Mesothelial cell of epicardium (in vitro differentiated cells): ENCODE data around the gene CDKL4. TPM values are rescaled to one million over a fixed set of nuclear protein-coding genes. Genes with fewer than 3 reads are reported as not detected.
"Not testable (repeated sequence)": the region's sequence is repeated elsewhere in the genome, so short reads cannot be mapped to it uniquely, and the experiment has no call there.

ENCODE experiments used
- DNase-seq, 2 experiments: peaks; one replicate each; pipeline ENCODE4 v3.0.0; 2021; ENCODE audit warnings: low spot score in 2 of 2; ENCODE audit not compliant: unreplicated experiment in 2 of 2
- H3K27ac Mint-ChIP-seq: 2 replicates; pipeline ENCODE4 v1.8.0; 2021; ENCODE audit warnings: mixed read lengths
- H3K27me3 Mint-ChIP-seq: 2 replicates; pipeline ENCODE4 v1.8.0; 2021; ENCODE audit warnings: low read depth, mixed read lengths
- H3K36me3 Mint-ChIP-seq: 2 replicates; pipeline ENCODE4 v1.8.0; 2021; ENCODE audit warnings: mixed read lengths
- H3K4me1 Mint-ChIP-seq: 2 replicates; pipeline ENCODE4 v1.8.0; 2021; ENCODE audit warnings: mixed read lengths
- H3K4me3 Mint-ChIP-seq: 2 replicates; pipeline ENCODE4 v1.8.0; 2021; ENCODE audit warnings: mild to moderate bottlenecking, moderate library complexity, mixed read lengths
- H3K9me3 Mint-ChIP-seq: 2 replicates; pipeline ENCODE4 v1.8.0; 2021; ENCODE audit warnings: mixed read lengths
- CTCF ChIP-seq: fragments of 200-600 bp; sonication (generic); IDR thresholded peaks from one replicate; pipeline ENCODE4 v1.5.0; 2021; ENCODE audit warnings: antibody characterized with exemption; ENCODE audit not compliant: unreplicated experiment
- total RNA-seq: library from RNA; stranded (reverse); gene quantifications from 3 replicates; pipeline ENCODE4 v1.2.1, GENCODE V29; 2021

Gene CDKL4
- total RNA-seq, 1 donor from 2014 or later: 1.5 TPM

GRCh38 chr2:39215545-39215944 is 28.2 kb downstream of the CDKL4 start:
- no peaks in the 10 kb centered on the region for H3K9me3 Mint-ChIP-seq
- peaks cover 3% of the 10 kb centered on the region for H3K36me3 Mint-ChIP-seq
- H3K27me3 Mint-ChIP-seq: no peaks in the 10 kb centered on the region
- no peak for TF ChIP-seq CTCF
- H3K27ac Mint-ChIP-seq: no peak overlapping the region
- no peak for DNase-seq
- H3K4me3 Mint-ChIP-seq: no peak overlapping the region
- H3K4me1 Mint-ChIP-seq: no peaks in the 10 kb centered on the region

GRCh38 chr2:39213015-39213414 is 30.8 kb downstream of the CDKL4 start:
- no peaks in the 10 kb centered on the region for H3K4me1 Mint-ChIP-seq
- no peak overlapping the region for H3K4me3 Mint-ChIP-seq
- no peak for TF ChIP-seq CTCF

GRCh38 chr2:39210846-39211245 is 32.9 kb downstream of the CDKL4 start:
- Mint-ChIP-seq H3K36me3 (peaks cover 3% of the 10 kb centered on the region), H3K27ac (no peak overlapping the region), H3K27me3 (no peaks in the 10 kb centered on the region), H3K4me1 (no peaks in the 10 kb centered on the region), H3K4me3 (no peak overlapping the region), H3K9me3 (no peaks in the 10 kb centered on the region)
- no peak for DNase-seq
- no peak for TF ChIP-seq CTCF

More at GRCh38 chr2:39213015-39213414, 30.8 kb downstream of the CDKL4 start:
- Mint-ChIP-seq H3K27me3 (no peaks in the 10 kb centered on the region), H3K27ac (no peak overlapping the region), H3K36me3 (peaks cover 3% of the 10 kb centered on the region), H3K9me3 (no peaks in the 10 kb centered on the region)
- no peak for DNase-seq

GRCh38 chr2:39203382-39203781 is 40.4 kb downstream of the CDKL4 start:
- DNase-seq: no peak
- H3K4me3 Mint-ChIP-seq: no peak overlapping the region
- peaks cover 14% of the 10 kb centered on the region for H3K36me3 Mint-ChIP-seq
- TF ChIP-seq CTCF: no peak
- peaks cover 7% of the 10 kb centered on the region for H3K4me1 Mint-ChIP-seq
- peaks cover 28% of the 10 kb centered on the region for H3K9me3 Mint-ChIP-seq
- H3K27ac Mint-ChIP-seq: no peak overlapping the region
- H3K27me3 Mint-ChIP-seq: no peaks in the 10 kb centered on the region

GRCh38 chr2:39202639-39203369 is 41.0 kb downstream of the CDKL4 start:
- Mint-ChIP-seq H3K4me1 (peaks cover 7% of the 10 kb centered on the region), H3K27me3 (no peaks in the 10 kb centered on the region), H3K36me3 (peaks cover 14% of the 10 kb centered on the region), H3K4me3 (no peak overlapping the region), H3K9me3 (peaks cover 28% of the 10 kb centered on the region), H3K27ac (no peak overlapping the region)
- no peak for DNase-seq
- no peak for TF ChIP-seq CTCF

- H3K36me3 Mint-ChIP-seq: peaks cover 24% of the 10 kb centered on the region
- H3K9me3 Mint-ChIP-seq: peaks cover 44% of the 10 kb centered on the region
- not testable (repeated sequence) for H3K27ac Mint-ChIP-seq, DNase-seq, H3K27me3 Mint-ChIP-seq, H3K4me1 Mint-ChIP-seq, H3K4me3 Mint-ChIP-seq
These were observed 46.8 kb downstream of the CDKL4 start for GRCh38 chr2:39197003-39197402.
